Neutrophil (primary cell): ENCODE results near the gene QSER1.

Experiments used
- H3K27ac ChIP-seq: fragments of 200-600 bp; sonication (generic); 2 replicates; pipeline ENCODE4 v1.5.1; 2016; ENCODE audit warnings: mild to moderate bottlenecking, moderate library complexity
- H3K27me3 ChIP-seq: fragments of 200-600 bp; sonication (generic); 2 replicates; pipeline ENCODE4 v1.6.0; 2016; ENCODE audit warnings: mild to moderate bottlenecking
- H3K36me3 ChIP-seq: fragments of 200-600 bp; sonication (generic); 2 replicates; pipeline ENCODE4 v1.5.1; 2017
- H3K4me1 ChIP-seq, 2 experiments: fragments of 200-600 bp in 1 of 2; sonication (generic) in 1 of 2; 1 replicate in 1 of 2; 2 replicates in 1 of 2; pipeline versions ENCODE4 v1.5.1 to v1.6.1; 2013 to 2016; ENCODE audit warnings: low read depth in 1 of 2, low read length in 1 of 2, mild to moderate bottlenecking in 1 of 2, moderate library complexity in 1 of 2; ENCODE audit not compliant: control insufficient read depth in 1 of 2, insufficient read depth in 1 of 2
- H3K4me3 ChIP-seq, 2 experiments: fragments of 200-600 bp in 1 of 2; sonication (generic) in 1 of 2; 1 replicate in 1 of 2; 2 replicates in 1 of 2; pipeline ENCODE4 v1.5.1; 2013 to 2016; ENCODE audit warnings: low read depth in 1 of 2, low read length in 1 of 2, mild to moderate bottlenecking in 1 of 2, moderate library complexity in 1 of 2
- H3K9me3 ChIP-seq: fragments of 200-600 bp; sonication (generic); 2 replicates; pipeline ENCODE4 v1.5.1; 2016
- TF ChIP-seq, protein P1 (sequence below): fragments of 200-600 bp; sonication (generic); IDR thresholded peaks from 2 replicates; pipeline ENCODE4 v1.5.1; 2016; ENCODE audit warnings: antibody characterized with exemption

QSER1 gene

GRCh38 chr11:32894921-32895320, 2.3 kb downstream of the QSER1 start:
- TF ChIP-seq, protein P1, sequence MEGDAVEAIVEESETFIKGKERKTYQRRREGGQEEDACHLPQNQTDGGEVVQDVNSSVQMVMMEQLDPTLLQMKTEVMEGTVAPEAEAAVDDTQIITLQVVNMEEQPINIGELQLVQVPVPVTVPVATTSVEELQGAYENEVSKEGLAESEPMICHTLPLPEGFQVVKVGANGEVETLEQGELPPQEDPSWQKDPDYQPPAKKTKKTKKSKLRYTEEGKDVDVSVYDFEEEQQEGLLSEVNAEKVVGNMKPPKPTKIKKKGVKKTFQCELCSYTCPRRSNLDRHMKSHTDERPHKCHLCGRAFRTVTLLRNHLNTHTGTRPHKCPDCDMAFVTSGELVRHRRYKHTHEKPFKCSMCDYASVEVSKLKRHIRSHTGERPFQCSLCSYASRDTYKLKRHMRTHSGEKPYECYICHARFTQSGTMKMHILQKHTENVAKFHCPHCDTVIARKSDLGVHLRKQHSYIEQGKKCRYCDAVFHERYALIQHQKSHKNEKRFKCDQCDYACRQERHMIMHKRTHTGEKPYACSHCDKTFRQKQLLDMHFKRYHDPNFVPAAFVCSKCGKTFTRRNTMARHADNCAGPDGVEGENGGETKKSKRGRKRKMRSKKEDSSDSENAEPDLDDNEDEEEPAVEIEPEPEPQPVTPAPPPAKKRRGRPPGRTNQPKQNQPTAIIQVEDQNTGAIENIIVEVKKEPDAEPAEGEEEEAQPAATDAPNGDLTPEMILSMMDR = no peak
- Histone ChIP-seq H3K4me3 (no peak overlapping the region), H3K4me1 (peaks cover 19 to 20% of the 10 kb centered on the region in 2 experiments), H3K27ac (no peak overlapping the region), H3K36me3 (no peaks in the 10 kb centered on the region), H3K9me3 (no peaks in the 10 kb centered on the region), H3K27me3 (peaks cover 27% of the 10 kb centered on the region)

DNA sequence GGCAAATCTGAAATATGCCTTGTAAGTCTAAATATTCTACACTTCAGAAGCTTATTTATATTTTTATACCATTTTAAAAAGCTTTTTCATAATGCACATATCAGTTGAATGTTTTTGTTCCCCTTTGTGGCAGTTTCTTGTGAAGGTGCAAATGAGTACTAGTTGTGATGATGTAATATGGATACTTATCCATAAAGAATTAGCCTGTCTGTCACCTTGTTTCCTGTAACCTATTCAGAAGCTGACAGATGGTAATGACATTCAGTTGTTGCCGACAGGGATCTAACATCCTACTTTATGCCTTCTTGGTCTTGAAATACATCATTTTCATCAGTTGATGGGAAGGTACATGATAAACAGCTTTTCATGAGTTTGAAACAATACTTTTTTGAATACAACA, 2.9 kb downstream of the QSER1 start:
- no peaks in the 10 kb centered on the region for H3K36me3 ChIP-seq
- no peak overlapping the region for H3K4me3 ChIP-seq
- H3K27ac ChIP-seq = no peak overlapping the region
- TF ChIP-seq, protein P1 = no peak
- no peaks in the 10 kb centered on the region for H3K9me3 ChIP-seq
- peaks cover 27% of the 10 kb centered on the region for H3K27me3 ChIP-seq
- H3K4me1 ChIP-seq = peaks cover 19 to 20% of the 10 kb centered on the region in 2 experiments

DNA sequence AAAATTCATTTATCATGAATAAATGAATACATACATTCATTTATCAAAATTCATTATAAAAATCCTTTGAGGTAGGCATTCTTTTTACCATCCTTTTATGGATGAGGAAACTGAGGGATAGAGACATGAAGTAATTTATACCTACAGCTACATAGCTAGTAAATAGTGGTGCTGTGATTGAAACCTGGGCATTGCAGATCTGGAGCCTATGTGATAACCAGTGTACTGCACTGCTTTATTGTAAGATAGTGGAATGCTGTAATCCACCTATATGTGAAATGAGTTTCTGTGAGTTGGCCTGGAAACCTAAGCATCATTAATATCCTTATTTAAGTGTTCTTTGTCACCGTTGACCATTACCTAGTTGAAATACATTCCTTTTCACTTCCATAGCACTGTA, 4.5 kb downstream of the QSER1 start:
- Histone ChIP-seq H3K4me3 (no peak overlapping the region), H3K27me3 (peaks cover 11% of the 10 kb centered on the region), H3K36me3 (no peaks in the 10 kb centered on the region), H3K27ac (no peak overlapping the region), H3K4me1 (peaks cover 20 to 21% of the 10 kb centered on the region in 2 experiments), H3K9me3 (no peaks in the 10 kb centered on the region)
- TF ChIP-seq, protein P1 = no peak

GRCh38 chr11:32899438-32899837, 6.8 kb downstream of the QSER1 start:
- TF ChIP-seq, protein P1 = no peak
- Histone ChIP-seq H3K4me1 (peaks cover 8 to 11% of the 10 kb centered on the region in 2 experiments), H3K36me3 (no peaks in the 10 kb centered on the region), H3K27me3 (no peaks in the 10 kb centered on the region), H3K4me3 (no peak overlapping the region), H3K27ac (no peak overlapping the region), H3K9me3 (no peaks in the 10 kb centered on the region)

DNA sequence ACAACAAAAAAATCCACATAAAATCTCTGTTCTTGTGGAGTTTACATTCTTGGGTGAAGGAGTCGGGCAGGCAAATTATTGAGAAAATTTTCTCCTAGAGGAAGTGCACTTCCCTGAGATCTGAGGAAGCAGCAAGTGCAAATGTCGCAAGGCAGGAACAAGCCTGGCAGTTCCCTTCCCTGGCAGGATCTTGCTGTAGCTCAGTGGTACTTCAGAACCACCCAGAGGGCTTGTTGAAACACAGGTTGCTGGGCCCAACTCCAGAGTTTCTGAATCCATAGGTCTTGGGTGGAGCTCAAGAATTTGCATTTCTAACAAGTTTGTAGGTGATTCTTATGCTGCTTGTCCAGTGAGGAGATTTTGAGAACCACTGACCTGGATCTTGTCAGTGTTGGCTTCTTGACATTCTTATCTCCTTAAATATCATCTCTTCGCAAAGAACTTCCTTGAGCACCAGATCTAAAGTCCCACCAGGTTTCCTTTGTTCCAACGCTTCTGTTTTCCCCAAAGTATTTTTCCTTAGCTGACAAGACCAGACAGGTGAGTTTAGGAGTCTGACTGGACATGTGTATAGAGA, 9.6 kb downstream of the QSER1 start:
- Histone ChIP-seq H3K27me3 (no peaks in the 10 kb centered on the region), H3K27ac (no peak overlapping the region), H3K9me3 (no peaks in the 10 kb centered on the region), H3K36me3 (no peaks in the 10 kb centered on the region), H3K4me1 (peaks cover 7 to 11% of the 10 kb centered on the region in 2 experiments), H3K4me3 (no peak overlapping the region)
- TF ChIP-seq, protein P1 = no peak
